ENCODE results near the gene ASB1. TPM values are rescaled to one million over a fixed set of nuclear protein-coding genes. Genes with fewer than 3 reads are reported as not detected.
"Not testable (repeated sequence)": the region's sequence is repeated elsewhere in the genome, so short reads cannot be mapped to it uniquely, and the experiment has no call there.

The ASB1 gene
- total and polyA plus RNA-seq, 2 of the 13 experiments (the other 11 are each of a cell fraction or from before 2014, with no cell fraction given): 48.6 to 49.2 TPM

DNA sequence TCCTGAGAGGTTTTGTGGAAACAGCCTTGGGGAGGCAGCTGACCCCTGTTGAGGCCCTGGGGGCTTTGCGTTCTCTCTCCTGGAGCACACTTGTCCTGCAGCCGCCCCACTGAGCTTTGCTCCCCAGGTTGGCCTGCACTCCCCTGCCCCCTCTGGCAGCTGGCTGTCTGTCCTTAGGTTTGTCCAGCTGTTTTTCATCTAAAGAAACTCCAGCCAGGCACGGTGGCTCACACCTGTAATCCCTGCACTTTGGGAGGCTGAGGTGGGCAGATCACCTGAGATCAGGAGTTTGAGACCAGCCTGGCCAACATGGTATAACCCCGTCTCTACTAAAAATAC lies 21.5 kb upstream of the ASB1 start (continued):
- TF ChIP-seq ZNF460 (CRISPR knock-in tag; IDR thresholded peaks at IDR 0.05; ENCODE audit: borderline replicate concordance): peak; percentile 87
- TF ChIP-seq LCORL (IDR thresholded peaks at IDR 0.05): not testable (repeated sequence)
- TF ChIP-seq LCORL (CRISPR knock-in tag; IDR thresholded peaks at IDR 0.05): 0 out of 2 replicates have a peak, but pooled peaks have one; percentile 11
- TF ChIP-seq, protein P1, sequence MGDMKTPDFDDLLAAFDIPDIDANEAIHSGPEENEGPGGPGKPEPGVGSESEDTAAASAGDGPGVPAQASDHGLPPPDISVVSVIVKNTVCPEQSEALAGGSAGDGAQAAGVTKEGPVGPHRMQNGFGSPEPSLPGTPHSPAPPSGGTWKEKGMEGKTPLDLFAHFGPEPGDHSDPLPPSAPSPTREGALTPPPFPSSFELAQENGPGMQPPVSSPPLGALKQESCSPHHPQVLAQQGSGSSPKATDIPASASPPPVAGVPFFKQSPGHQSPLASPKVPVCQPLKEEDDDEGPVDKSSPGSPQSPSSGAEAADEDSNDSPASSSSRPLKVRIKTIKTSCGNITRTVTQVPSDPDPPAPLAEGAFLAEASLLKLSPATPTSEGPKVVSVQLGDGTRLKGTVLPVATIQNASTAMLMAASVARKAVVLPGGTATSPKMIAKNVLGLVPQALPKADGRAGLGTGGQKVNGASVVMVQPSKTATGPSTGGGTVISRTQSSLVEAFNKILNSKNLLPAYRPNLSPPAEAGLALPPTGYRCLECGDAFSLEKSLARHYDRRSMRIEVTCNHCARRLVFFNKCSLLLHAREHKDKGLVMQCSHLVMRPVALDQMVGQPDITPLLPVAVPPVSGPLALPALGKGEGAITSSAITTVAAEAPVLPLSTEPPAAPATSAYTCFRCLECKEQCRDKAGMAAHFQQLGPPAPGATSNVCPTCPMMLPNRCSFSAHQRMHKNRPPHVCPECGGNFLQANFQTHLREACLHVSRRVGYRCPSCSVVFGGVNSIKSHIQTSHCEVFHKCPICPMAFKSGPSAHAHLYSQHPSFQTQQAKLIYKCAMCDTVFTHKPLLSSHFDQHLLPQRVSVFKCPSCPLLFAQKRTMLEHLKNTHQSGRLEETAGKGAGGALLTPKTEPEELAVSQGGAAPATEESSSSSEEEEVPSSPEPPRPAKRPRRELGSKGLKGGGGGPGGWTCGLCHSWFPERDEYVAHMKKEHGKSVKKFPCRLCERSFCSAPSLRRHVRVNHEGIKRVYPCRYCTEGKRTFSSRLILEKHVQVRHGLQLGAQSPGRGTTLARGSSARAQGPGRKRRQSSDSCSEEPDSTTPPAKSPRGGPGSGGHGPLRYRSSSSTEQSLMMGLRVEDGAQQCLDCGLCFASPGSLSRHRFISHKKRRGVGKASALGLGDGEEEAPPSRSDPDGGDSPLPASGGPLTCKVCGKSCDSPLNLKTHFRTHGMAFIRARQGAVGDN (CRISPR knock-in tag; IDR thresholded peaks at IDR 0.05): peak; percentile 6; the same call in 1 of the 2 replicates
- 0 out of 2 replicates have a peak, but pooled peaks have one; percentile 43 for TF ChIP-seq EEA1 (CRISPR knock-in tag; IDR thresholded peaks at IDR 0.05; ENCODE audit: borderline replicate concordance)
- TF ChIP-seq ZNF7 (CRISPR knock-in tag; IDR thresholded peaks at IDR 0.05): peak; percentile 86

DNA sequence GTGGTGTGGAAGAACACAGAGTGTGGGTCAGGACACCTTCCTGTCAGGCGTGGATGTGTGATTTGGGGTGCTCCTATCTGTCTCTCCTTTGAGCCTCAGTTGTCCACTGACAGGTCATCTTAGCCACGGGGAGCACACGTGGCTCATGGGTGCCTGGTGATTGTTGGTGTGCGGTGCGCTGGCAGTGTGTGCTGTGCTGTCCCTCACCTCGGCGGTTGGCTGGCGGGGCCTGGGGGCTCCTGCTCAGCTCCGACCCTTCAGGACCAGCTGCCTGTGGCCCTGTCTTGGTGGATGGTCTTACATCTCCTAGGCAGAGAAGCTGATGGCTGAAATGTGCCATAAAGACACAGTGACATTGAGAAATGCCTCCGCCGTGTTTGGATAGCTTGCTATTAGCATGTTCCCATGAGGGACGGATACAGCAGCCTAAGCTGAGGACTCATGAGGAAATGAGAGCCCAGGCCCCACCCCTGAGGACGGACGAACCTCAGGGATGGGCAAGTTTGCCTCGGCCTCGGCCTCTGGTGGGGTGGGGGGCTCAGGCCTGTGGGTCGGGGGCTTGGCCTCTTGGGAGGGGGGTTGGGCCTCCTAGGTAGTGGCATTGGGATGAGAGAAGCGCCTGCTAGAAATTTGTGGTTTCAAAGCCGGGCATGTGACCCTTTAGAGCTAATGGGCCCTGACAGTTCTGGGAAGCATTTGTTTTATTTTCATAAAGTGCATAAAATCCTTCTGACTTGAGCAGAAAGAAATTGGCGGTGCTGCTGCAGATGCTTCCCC lies 20.3 kb upstream of the ASB1 start:
- intact Hi-C loops (cut with micrococcal nuclease; ENCODE audit: unreplicated experiment): no loop called here
- peaks cover 57% of the 10 kb centered on the region for H3K4me1 ChIP-seq (ENCODE audit: insufficient read depth, low read length)
- TF ChIP-seq, protein P2, sequence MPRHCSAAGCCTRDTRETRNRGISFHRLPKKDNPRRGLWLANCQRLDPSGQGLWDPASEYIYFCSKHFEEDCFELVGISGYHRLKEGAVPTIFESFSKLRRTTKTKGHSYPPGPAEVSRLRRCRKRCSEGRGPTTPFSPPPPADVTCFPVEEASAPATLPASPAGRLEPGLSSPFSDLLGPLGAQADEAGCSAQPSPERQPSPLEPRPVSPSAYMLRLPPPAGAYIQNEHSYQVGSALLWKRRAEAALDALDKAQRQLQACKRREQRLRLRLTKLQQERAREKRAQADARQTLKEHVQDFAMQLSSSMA (CRISPR knock-in tag; IDR thresholded peaks at IDR 0.05): peak; percentile 44; the same call in 1 of the 2 replicates
- TF ChIP-seq ZBTB7A (CRISPR knock-in tag; IDR thresholded peaks at IDR 0.05) (peak; percentile 38; the same call in 1 of the 2 replicates), ZNF510 (CRISPR knock-in tag; IDR thresholded peaks at IDR 0.05; ENCODE audit: low read depth) (no peak), ATF7 (IDR thresholded peaks at IDR 0.05) (no peak), ATF7 (CRISPR knock-in tag; IDR thresholded peaks at IDR 0.05) (no peak), CC2D1A (CRISPR knock-in tag; IDR thresholded peaks at IDR 0.05) (no peak), PHF5A (CRISPR knock-in tag; IDR thresholded peaks at IDR 0.05; ENCODE audit: low read depth, unreplicated experiment) (no peak)
- TF ChIP-seq, protein P3, sequence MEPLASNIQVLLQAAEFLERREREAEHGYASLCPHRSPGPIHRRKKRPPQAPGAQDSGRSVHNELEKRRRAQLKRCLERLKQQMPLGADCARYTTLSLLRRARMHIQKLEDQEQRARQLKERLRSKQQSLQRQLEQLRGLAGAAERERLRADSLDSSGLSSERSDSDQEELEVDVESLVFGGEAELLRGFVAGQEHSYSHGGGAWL (CRISPR knock-in tag; IDR thresholded peaks at IDR 0.05): no peak

More for the DNA sequence above, 20.3 kb upstream of the ASB1 start:
- no peak for ATAC-seq
- no peak for DNase-seq (ENCODE audit: low spot score)
- Histone ChIP-seq H3K36me3 (replicated peaks in 1 of 2; ENCODE audit: control insufficient read depth in 1 of 2, insufficient read depth in 2 of 2, low read length in 2 of 2) (no peaks in the 10 kb centered on the region), H3K27ac (ENCODE audit: extremely low read length, insufficient read depth, low read length) (no peak overlapping the region), H3K27me3 (ENCODE audit: control insufficient read depth in 1 of 2, insufficient read depth in 2 of 2, low read length in 2 of 2) (no peaks in the 10 kb centered on the region), H3K4me2 (ENCODE audit: low read depth, low read length) (no peak overlapping the region), H2AFZ (ENCODE audit: low read length) (no peak overlapping the region), H3K9ac (ENCODE audit: insufficient read depth, low read depth, low read length) (no peak overlapping the region), H3K79me2 (ENCODE audit: insufficient read depth, low read length) (no peaks in the 10 kb centered on the region), H4K20me1 (ENCODE audit: insufficient read depth, low read length) (no peaks in the 10 kb centered on the region), H3K4me3 (replicated peaks in 1 of 3; ENCODE audit: insufficient read depth in 1 of 3, low read depth in 2 of 3, low read length in 3 of 3) (no peak overlapping the region), H3K9me3 (ENCODE audit: low read length) (no peaks in the 10 kb centered on the region)
- BruUV-seq (replicated peaks): no TSS peak
- ChIA-PET POLR2A (no interaction called here), CTCF (ENCODE audit: low intra/inter-chr PET ratio, low total read pairs) (no interaction called here)
- FAIRE-seq: no peak
- in situ Hi-C loops (cut with HindIII; ENCODE audit: extremely low pct_ligation_motif_present, low pct_unique_long_range_greater_than_20kb): no loop called here
- WGBS (ENCODE audit: low lambda C conversion rate): 89% methylated on average over 16 of the region's 20 CpGs

Measured in HepG2 (cell line).